Stimulated activated memory B cell treated with anti-CD40 and anti-IgM and Interleukin-4, amounts not matched to agents 10 μg/mL and 1 μg/mL and 100 μg/mL, for 72 hours (primary cell): ENCODE data around the gene ELOVL6.
"Not testable (repeated sequence)": the region's sequence is repeated elsewhere in the genome, so short reads cannot be mapped to it uniquely, and the experiment has no call there.

ENCODE experiments used
- ATAC-seq: fragments of 150-1000 bp; cut with Tn5 transposase; 2 replicates; pipeline ENCODE4 v1.10.0; 2021
- H3K27ac Mint-ChIP-seq: one replicate; pipeline ENCODE4 v1.8.0; 2022; ENCODE audit warnings: mild to moderate bottlenecking, mixed read lengths
- H3K27me3 Mint-ChIP-seq: one replicate; pipeline ENCODE4 v1.8.0; 2022; ENCODE audit warnings: mixed read lengths
- H3K36me3 Mint-ChIP-seq: one replicate; pipeline ENCODE4 v1.8.0; 2022; ENCODE audit warnings: mixed read lengths
- H3K4me1 Mint-ChIP-seq: one replicate; pipeline ENCODE4 v1.8.0; 2022; ENCODE audit warnings: mixed read lengths
- H3K4me3 Mint-ChIP-seq: one replicate; pipeline ENCODE4 v1.8.0; 2022; ENCODE audit warnings: mild to moderate bottlenecking, moderate library complexity, mixed read lengths
- H3K9me3 Mint-ChIP-seq: one replicate; pipeline ENCODE4 v1.8.0; 2022; ENCODE audit warnings: mixed read lengths

ELOVL6 gene

DNA sequence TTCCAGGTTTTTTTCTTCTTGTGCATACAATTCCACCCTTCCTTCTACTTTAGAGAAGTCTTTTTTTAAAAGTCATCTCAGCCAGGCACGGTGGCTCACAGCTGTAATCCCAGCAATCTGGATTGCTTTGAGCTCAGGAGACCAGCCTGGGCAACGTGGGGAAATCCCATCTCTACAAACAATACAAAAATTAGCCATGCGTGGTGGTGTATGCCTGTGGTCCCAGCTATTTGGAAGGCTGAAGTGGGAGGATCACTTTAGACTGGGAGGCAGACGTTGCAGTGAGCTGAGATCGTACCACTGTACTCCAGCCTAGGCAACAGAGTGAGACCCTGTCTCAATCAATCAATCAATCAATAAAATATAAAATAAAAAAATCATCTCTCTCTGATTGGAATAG lies 14.8 kb downstream of the ELOVL6 start:
- H3K4me3 Mint-ChIP-seq = no peak overlapping the region
- H3K36me3 Mint-ChIP-seq = no peaks in the 10 kb centered on the region
- no peak for ATAC-seq
- peaks cover 15% of the 10 kb centered on the region for H3K4me1 Mint-ChIP-seq
- H3K9me3 Mint-ChIP-seq = no peaks in the 10 kb centered on the region
- H3K27ac Mint-ChIP-seq = no peak overlapping the region
- no peaks in the 10 kb centered on the region for H3K27me3 Mint-ChIP-seq

- H3K9me3 Mint-ChIP-seq = no peaks in the 10 kb centered on the region
- no peaks in the 10 kb centered on the region for H3K27me3 Mint-ChIP-seq
- H3K27ac Mint-ChIP-seq = no peak overlapping the region
- no peaks in the 10 kb centered on the region for H3K36me3 Mint-ChIP-seq
- H3K4me3 Mint-ChIP-seq = no peak overlapping the region
- H3K4me1 Mint-ChIP-seq = peaks cover 15% of the 10 kb centered on the region
- ATAC-seq = no peak
Observed at GRCh38 chr4:110183058-110183457, 15.4 kb downstream of the ELOVL6 start.

- no peak overlapping the region for H3K4me3 Mint-ChIP-seq
- ATAC-seq = no peak
Observed at GRCh38 chr4:110181890-110182289, 16.5 kb downstream of the ELOVL6 start.

DNA sequence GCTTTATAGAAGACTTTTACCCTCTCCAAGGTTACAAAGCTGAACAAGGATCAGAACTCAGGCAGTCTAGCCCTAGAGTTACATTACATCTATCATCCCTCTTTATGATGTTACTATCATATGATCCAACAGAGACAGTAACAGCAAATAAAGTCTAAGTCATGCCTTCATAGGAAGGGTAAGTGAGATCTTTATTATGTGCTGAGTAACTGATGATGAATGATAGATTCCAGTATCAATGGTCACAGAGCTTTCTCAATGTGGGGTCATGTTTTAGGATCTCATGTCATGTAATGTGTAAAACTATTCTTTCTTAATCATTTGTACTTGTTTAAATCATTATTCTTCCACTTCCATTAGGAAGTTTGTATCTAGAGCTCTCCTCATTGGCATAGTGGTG lies 22.8 kb downstream of the ELOVL6 start:
- no peaks in the 10 kb centered on the region for H3K4me1 Mint-ChIP-seq
- H3K27me3 Mint-ChIP-seq = no peaks in the 10 kb centered on the region
- no peak for ATAC-seq
- no peaks in the 10 kb centered on the region for H3K9me3 Mint-ChIP-seq
- no peak overlapping the region for H3K4me3 Mint-ChIP-seq
- H3K36me3 Mint-ChIP-seq = no peaks in the 10 kb centered on the region
- no peak overlapping the region for H3K27ac Mint-ChIP-seq

More at GRCh38 chr4:110181890-110182289, 16.5 kb downstream of the ELOVL6 start:
- no peaks in the 10 kb centered on the region for H3K9me3 Mint-ChIP-seq
- no peaks in the 10 kb centered on the region for H3K27me3 Mint-ChIP-seq
- H3K27ac Mint-ChIP-seq = no peak overlapping the region
- no peaks in the 10 kb centered on the region for H3K36me3 Mint-ChIP-seq
- peaks cover 15% of the 10 kb centered on the region for H3K4me1 Mint-ChIP-seq

GRCh38 chr4:110172972-110173371 lies 25.4 kb downstream of the ELOVL6 start:
- Mint-ChIP-seq H3K36me3 (no peaks in the 10 kb centered on the region), H3K4me3 (no peak overlapping the region), H3K27ac (no peak overlapping the region), H3K27me3 (no peaks in the 10 kb centered on the region), H3K9me3 (no peaks in the 10 kb centered on the region), H3K4me1 (no peaks in the 10 kb centered on the region)
- ATAC-seq = no peak

DNA sequence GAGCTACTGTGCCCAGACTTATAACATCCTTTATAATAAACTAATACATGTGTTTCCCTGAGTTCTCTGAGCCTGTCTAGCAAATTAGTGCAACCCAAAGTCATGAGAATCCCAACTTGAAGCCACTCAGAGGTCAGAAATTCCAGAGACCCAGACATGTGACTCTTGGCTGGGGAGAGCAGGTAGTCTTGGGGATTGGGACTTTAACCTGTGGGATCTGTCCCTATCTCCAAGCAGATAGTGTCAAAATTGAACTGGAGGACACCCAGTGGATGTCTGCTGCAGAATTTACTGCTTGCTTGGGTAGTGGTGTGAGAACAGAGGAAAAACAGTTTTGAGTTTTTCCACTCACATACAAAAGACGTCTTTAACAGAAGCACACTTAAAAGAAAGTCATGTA lies 26.4 kb downstream of the ELOVL6 start:
- H3K4me3 Mint-ChIP-seq = no peak overlapping the region
- H3K9me3 Mint-ChIP-seq = no peaks in the 10 kb centered on the region
- H3K27ac Mint-ChIP-seq = no peak overlapping the region
- ATAC-seq = no peak
- no peaks in the 10 kb centered on the region for H3K27me3 Mint-ChIP-seq
- H3K4me1 Mint-ChIP-seq = no peaks in the 10 kb centered on the region
- H3K36me3 Mint-ChIP-seq = no peaks in the 10 kb centered on the region

GRCh38 chr4:110170861-110171260 lies 27.6 kb downstream of the ELOVL6 start:
- Mint-ChIP-seq H3K4me1 (no peaks in the 10 kb centered on the region), H3K27me3 (no peaks in the 10 kb centered on the region), H3K4me3 (no peak overlapping the region), H3K36me3 (no peaks in the 10 kb centered on the region), H3K27ac (no peak overlapping the region), H3K9me3 (no peaks in the 10 kb centered on the region)
- ATAC-seq = no peak

GRCh38 chr4:110165382-110166286 lies 32.8 kb downstream of the ELOVL6 start:
- Mint-ChIP-seq H3K4me3 (no peak overlapping the region), H3K36me3 (no peaks in the 10 kb centered on the region), H3K27me3 (no peaks in the 10 kb centered on the region), H3K27ac (no peak overlapping the region), H3K9me3 (no peaks in the 10 kb centered on the region), H3K4me1 (peaks cover 6% of the 10 kb centered on the region)
- ATAC-seq = peak; percentile 60

DNA sequence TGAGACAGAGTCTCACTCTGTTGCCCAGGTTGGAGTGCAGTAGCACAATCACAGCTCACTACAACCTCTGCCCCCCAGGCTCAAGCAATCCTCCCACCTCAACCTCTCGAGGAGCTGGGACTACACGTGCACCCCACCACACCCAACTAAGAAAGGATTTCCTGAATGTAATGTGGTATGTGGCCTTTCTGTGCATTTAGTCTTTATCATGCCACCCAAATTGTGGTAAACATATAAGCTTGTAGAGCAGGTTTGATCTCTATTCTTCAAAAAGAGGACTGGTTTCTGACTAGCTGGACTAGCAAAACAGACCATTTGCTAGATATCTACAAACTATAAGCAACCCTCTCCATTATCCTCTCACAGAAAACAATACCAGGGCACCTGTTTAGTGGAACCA lies 33.6 kb downstream of the ELOVL6 start:
- H3K4me3 Mint-ChIP-seq = no peak overlapping the region
- peaks cover 6% of the 10 kb centered on the region for H3K4me1 Mint-ChIP-seq
- no peaks in the 10 kb centered on the region for H3K9me3 Mint-ChIP-seq
- H3K27me3 Mint-ChIP-seq = no peaks in the 10 kb centered on the region
- H3K36me3 Mint-ChIP-seq = no peaks in the 10 kb centered on the region
- no peak overlapping the region for H3K27ac Mint-ChIP-seq
- no peak for ATAC-seq

- no peaks in the 10 kb centered on the region for H3K36me3 Mint-ChIP-seq
- no peak for ATAC-seq
- H3K9me3 Mint-ChIP-seq = no peaks in the 10 kb centered on the region
- peaks cover 6% of the 10 kb centered on the region for H3K4me1 Mint-ChIP-seq
- no peak overlapping the region for H3K27ac Mint-ChIP-seq
- no peak overlapping the region for H3K4me3 Mint-ChIP-seq
- no peaks in the 10 kb centered on the region for H3K27me3 Mint-ChIP-seq
Observed at GRCh38 chr4:110164251-110164650, 34.2 kb downstream of the ELOVL6 start.

DNA sequence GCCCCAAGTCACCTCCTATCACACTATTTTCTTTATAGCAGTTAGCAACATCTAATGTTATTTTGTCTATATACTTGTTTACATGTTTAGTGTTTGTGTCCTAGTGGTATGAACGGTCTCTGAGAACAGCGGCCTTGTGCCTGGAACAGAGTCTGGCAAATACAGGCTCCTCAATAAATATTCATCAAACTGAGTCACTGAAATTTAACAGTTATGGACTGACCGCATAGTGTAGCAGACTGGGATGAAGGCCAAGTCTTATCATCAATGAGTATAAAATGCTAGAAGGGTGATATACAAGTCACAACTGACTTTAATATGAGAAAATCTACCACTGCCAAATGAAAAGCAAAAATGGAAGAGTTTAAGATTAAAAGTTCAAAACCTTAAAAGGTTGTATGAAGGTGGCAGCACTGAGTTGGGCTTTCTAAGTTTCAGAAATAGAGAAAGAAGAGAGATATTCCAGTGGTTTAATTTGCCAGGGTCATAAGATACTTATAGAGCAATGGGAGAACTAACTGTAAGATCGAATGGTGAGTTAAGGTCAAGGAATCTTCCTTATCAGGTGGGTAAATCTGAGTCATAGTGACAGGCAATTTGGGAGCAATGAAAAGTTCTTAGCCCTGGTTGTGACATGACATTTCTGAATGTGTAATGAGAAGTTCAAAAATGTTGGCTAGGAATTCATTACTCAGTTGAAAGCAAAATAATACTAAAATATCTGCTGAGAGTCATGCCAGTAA lies 34.9 kb downstream of the ELOVL6 start:
- Mint-ChIP-seq H3K36me3 (no peaks in the 10 kb centered on the region), H3K4me1 (peaks cover 6% of the 10 kb centered on the region), H3K4me3 (no peak overlapping the region), H3K9me3 (no peaks in the 10 kb centered on the region), H3K27ac (no peak overlapping the region), H3K27me3 (no peaks in the 10 kb centered on the region)
- no peak for ATAC-seq

DNA sequence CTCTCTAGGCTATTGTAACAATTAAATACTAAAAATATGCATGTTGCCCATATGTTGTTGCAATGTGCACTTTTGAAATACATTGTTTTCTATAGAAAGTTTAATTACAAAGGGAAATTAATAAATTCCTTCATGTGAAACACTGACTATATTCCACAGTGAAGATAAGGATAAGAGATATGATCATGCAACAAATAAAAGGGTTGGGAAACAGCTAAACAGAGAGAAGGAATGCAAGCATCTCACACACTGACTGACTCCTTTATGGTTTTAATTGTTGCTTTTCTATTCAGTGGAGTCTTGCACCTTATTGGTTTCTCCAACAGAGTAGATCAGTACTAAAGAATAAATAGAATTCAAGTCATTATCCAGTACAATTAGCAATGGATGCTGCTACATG lies 37.8 kb downstream of the ELOVL6 start:
- Mint-ChIP-seq H3K36me3 (no peaks in the 10 kb centered on the region), H3K27me3 (no peaks in the 10 kb centered on the region), H3K4me3 (no peak overlapping the region), H3K27ac (no peak overlapping the region), H3K9me3 (no peaks in the 10 kb centered on the region), H3K4me1 (peaks cover 6% of the 10 kb centered on the region)
- ATAC-seq = no peak

DNA sequence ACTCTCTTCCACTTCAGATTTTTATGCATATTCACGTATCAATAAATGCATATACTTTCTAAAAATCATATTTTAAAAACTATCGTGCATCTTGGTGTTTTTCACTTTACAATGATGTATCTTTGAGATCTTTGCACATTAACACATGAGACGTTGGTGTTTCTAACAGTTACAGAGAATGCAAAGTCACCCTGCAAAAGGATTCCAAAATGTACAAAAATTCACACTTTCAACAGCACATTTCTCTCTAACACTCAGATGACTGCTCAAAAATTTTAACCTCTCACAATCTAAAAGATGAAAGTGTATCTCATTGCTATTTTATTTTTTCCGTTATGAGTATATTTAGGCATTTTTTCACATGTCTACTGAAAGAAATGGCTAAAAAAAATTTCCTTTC lies 38.9 kb downstream of the ELOVL6 start:
- ATAC-seq = no peak

DNA sequence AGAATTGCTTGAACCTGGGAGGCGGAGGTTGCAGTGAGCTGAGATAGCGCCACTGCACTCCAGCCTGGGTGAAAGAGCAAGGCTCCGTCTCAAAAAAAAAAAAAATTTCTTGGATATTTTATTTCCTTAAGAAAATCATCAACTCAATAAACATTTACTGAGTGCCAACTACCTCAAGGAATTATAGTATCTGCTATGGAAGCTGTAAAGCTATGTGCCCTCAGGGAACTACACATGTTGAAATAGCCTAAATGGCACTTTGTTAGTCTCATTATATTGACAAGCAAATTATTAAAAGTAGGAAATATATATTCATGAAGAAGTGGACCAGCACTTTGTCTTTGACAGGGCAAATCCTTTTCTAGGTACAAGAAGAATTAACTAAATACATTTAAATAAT lies 40.8 kb downstream of the ELOVL6 start:
- H3K4me3 Mint-ChIP-seq = no peak overlapping the region
- H3K27ac Mint-ChIP-seq = no peak overlapping the region
- no peak for ATAC-seq
- H3K4me1 Mint-ChIP-seq = no peaks in the 10 kb centered on the region
- no peaks in the 10 kb centered on the region for H3K36me3 Mint-ChIP-seq
- H3K9me3 Mint-ChIP-seq = no peaks in the 10 kb centered on the region
- H3K27me3 Mint-ChIP-seq = no peaks in the 10 kb centered on the region

More for the DNA sequence above, 38.9 kb downstream of the ELOVL6 start:
- Mint-ChIP-seq H3K27me3 (no peaks in the 10 kb centered on the region), H3K9me3 (no peaks in the 10 kb centered on the region), H3K27ac (no peak overlapping the region), H3K36me3 (no peaks in the 10 kb centered on the region), H3K4me3 (no peak overlapping the region), H3K4me1 (no peaks in the 10 kb centered on the region)

GRCh38 chr4:110157166-110157565 lies 41.2 kb downstream of the ELOVL6 start:
- not testable (repeated sequence) for H3K4me1 Mint-ChIP-seq, H3K4me3 Mint-ChIP-seq, ATAC-seq, H3K36me3 Mint-ChIP-seq, H3K9me3 Mint-ChIP-seq, H3K27ac Mint-ChIP-seq, H3K27me3 Mint-ChIP-seq

DNA sequence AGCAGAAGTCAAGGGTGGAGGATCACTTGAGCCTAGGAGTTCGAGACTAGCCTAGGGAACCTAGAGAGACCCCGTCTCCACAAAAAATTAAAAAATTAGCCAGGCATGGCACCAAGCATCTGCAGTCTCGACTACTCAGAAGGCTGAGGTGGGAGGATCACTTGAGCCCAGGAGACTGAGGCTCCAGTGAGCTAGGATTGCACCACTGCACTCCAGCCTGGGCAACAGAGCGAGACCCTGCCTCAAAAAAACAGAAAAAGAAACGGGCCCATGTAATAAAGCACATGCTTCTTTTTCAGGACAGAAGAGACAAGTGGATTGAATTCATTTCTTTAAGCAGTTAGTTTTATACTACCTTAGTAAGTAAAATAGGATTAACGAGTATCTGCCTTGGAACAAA lies 42.0 kb downstream of the ELOVL6 start:
- Mint-ChIP-seq H3K27me3 (no peaks in the 10 kb centered on the region), H3K36me3 (no peaks in the 10 kb centered on the region), H3K4me1 (no peaks in the 10 kb centered on the region)

More for the DNA sequence above, 42.0 kb downstream of the ELOVL6 start:
- no peak for ATAC-seq
- Mint-ChIP-seq H3K4me3 (no peak overlapping the region), H3K9me3 (no peaks in the 10 kb centered on the region), H3K27ac (no peak overlapping the region)
